NCI-H2107 treated with DMSO at 0.1 percent for 48 hours (cell line): ENCODE results near the gene CKB.

Experiments used
- DNase-seq: peaks from one replicate; lab custom pipeline; 2025; ENCODE audit not compliant: unreplicated experiment; lab: John Stamatoyannopoulos, UW

Gene CKB

GRCh38 chr14:103522649-103523574 is at the start of gene CKB:
Gene CKB (minus strand): TSS chr14:103522830. CDS start chr14:103522493, 337 bp downstream.
- DNase-seq = peak; percentile 39

GRCh38 chr14:103569408-103569807 is 46.8 kb upstream of the CKB start:
- no peak for DNase-seq

GRCh38 chr14:103568952-103569351 is 46.3 kb upstream of the CKB start:
- DNase-seq = peak; percentile 23

- DNase-seq = no peak
Measured at GRCh38 chr14:103563844-103564505, 41.3 kb upstream of the CKB start.

GRCh38 chr14:103563226-103563620 is 40.6 kb upstream of the CKB start:
- no peak for DNase-seq

- peak; percentile 62 for DNase-seq
Measured at GRCh38 chr14:103562429-103563225, 40.0 kb upstream of the CKB start, which contains the start of the genes BAG5 and COA8. Gene BAG5 (minus strand): TSS chr14:103562657. CDS start chr14:103561164, 1,493 bp downstream. Gene COA8 (plus strand): TSS chr14:103562960. CDS start chr14:103563002, 42 bp downstream.

GRCh38 chr14:103562179-103562428 is 39.5 kb upstream of the CKB start:
- DNase-seq = no peak

GRCh38 chr14:103561381-103562178 is 39.0 kb upstream of the CKB start:
- peak; percentile 35 for DNase-seq

GRCh38 chr14:103560691-103561090 is 38.1 kb upstream of the CKB start:
- no peak for DNase-seq

GRCh38 chr14:103559766-103560165 is 37.1 kb upstream of the CKB start:
- no peak for DNase-seq

- DNase-seq = peak; percentile 99
Measured at GRCh38 chr14:103558071-103558882, 35.6 kb upstream of the CKB start.

- DNase-seq = no peak
Measured at GRCh38 chr14:103556946-103557758, 34.5 kb upstream of the CKB start.

- no peak for DNase-seq
Measured at GRCh38 chr14:103555559-103556337, 33.1 kb upstream of the CKB start.

GRCh38 chr14:103552846-103553210 is 30.2 kb upstream of the CKB start:
- DNase-seq = no peak

- no peak for DNase-seq
Measured at GRCh38 chr14:103552011-103552845, 29.6 kb upstream of the CKB start.

- DNase-seq = no peak
Measured at GRCh38 chr14:103551338-103551762, 28.7 kb upstream of the CKB start.
